Femur (tissue), 1 donor: Measurements from ENCODE around the gene RIIAD1.
"Not testable (repeated sequence)": the region's sequence is repeated elsewhere in the genome, so short reads cannot be mapped to it uniquely, and the experiment has no call there.

Source experiments
- DNase-seq: peaks from one replicate; pipeline ENCODE4 v3.0.0-alpha.2; 2017

RIIAD1 gene, protein sequence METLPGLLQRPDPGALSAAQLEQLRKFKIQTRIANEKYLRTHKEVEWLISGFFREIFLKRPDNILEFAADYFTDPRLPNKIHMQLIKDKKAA

DNA sequence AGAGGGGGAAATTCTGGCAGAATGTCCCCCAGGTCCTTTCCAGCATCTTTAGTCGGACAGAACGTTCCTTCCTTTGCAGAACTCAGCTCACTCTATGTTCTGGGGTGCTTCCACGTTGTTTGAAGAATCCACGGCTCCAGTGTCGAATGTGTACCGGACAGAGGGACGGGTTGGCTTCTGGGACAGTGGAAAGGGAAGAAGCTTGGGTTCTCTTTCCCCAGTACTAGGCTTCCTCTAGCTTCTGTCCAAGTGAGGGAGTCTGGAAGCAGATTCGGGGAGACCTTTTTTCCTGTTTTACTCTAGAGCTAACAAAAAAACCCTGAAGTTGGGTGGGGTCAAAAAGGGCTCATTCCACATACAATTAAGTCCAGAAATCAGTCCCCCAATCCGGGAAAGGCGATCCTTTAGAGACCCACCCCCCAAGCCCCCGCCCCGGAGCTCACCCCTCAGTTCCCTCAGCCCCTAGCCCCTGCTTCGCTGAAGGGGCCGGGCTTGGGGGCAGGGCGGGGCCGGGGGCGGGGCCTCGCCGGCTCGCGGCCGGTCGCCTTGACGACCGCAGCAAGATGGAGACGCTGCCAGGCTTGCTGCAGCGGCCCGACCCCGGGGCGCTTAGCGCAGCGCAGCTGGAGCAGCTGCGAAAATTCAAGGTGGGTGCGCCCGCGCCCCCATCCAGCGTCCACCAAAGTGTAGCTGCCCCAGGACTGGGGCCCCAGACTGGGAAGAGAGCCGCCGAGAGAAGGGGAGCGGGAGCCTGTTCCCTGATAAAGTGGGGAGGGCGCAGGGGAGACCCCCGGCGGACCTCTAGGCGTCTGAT, at the start of gene RIIAD1:
Gene RIIAD1, plus strand, starts transcription at position 549 of the 814 bp plus-strand sequence. Its CDS starts 15 bp downstream, at position 564.
- DNase-seq: peak; percentile 57

DNA sequence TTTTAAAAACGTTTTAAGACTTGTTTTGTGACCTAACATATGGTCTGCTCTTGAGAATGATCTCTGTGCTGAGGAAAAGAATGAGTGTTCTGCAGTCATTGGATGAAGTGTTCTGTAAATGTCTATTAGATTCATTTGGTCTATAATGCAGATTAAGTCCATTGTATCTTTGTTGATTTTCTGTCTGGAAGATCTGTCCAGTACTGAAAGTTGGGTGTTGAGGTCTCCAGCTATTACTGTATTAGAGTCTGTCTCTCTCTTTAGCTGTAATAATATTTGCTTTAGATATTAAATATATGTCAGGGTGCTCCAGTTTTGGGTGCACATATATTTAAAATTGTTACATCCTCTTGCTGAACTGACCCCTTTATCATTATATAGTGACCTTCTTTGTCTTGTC, 47.9 kb upstream of the RIIAD1 start:
- DNase-seq: no peak

- no peak for DNase-seq
Observed at GRCh38 chr1:151680391-151680790, 40.9 kb upstream of the RIIAD1 start.

DNA sequence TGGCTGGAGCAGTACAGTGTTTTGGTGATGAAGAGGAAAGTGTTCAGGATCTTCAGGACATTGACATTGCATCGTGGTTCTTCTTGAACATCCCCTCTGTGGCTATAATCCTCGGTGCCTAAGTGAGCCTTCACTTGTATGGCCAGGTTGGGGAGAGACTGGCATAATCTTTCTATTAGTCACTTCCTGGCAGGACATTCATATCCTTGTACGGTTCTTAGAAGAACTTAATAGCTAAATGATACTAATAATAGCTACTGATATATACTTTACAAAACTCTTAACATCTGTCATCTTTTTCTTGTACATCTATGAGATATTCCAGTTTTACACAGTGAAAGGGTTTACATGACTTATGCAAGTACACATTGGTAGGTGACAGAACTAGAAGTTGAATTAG, 40.5 kb upstream of the RIIAD1 start:
- no peak for DNase-seq

DNA sequence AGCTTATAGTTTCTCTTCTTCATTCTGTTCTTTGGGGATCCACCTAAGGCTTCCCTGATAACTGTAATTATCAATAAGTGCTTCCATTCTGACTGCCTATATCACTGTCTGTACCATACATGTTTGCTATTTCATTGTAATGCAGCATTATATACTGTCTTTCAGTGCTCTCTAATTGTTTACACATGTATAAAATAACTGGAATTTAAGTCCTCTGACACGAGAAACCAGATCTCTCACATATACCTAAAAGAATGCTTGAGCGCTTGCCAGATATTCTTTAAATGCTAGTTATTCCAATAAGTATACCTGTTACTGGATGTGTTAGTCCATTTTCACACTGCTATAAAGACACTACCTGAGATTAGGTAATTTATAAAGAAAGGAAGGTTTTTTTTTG, 39.4 kb upstream of the RIIAD1 start:
- no peak for DNase-seq

GRCh38 chr1:151682901-151683300, 38.4 kb upstream of the RIIAD1 start:
- not testable (repeated sequence) for DNase-seq

DNA sequence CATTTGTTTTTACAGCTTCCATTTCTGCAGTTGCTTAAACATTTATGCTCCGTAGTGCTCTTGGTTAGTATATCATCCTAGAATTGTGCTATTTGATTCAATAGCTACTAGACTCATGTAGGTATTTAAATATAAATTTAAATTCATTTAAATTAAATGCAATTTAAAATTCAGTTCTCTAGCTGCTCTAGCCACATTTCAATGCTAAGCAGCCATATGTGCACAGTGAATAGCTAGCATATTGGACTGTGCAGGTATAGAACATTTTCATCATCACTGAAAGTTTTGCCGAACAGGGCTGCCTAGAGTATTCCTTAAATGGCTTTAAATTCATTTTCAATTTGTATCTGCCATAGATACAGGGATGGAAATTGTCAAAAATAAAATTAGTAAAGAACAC, 37.2 kb upstream of the RIIAD1 start:
- no peak for DNase-seq

DNA sequence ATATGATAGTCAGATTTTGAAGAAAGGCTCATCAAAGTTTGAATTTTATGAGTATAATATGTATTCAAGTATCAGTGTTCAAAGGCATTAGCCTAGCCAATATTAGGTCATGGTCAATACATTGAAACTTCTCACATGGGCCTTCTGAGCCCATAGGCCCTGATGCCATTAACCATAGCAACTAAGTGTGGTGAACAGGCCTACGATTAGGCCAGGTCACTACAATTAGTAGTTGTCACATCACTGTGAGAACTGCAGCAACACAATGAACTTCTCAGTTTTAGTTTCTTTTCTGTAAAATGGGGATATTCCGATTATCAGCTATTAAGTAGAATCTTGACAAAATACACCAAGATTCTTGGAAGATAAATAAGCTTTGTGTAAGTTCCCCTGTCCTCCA, 34.8 kb upstream of the RIIAD1 start:
- no peak for DNase-seq

- no peak for DNase-seq
Observed at GRCh38 chr1:151689494-151689893, 31.8 kb upstream of the RIIAD1 start.

DNA sequence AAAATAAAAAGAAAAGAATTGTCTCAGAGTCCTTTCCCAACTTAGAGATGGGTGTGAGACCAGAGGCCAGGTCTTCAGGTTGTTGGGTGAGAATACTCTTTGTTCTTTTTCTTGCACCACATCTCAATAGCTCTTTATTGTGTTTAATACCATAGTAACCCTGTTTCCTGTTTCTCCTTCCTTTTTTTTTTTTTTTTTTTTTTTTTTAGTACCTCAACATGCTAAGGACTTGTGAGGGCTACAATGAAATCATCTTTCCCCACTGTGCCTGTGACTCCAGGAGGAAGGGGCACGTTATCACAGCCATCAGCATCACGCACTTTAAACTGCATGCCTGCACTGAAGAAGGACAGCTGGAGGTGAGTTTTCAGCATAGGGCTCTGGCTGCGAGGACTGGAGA, 29.1 kb upstream of the RIIAD1 start:
- DNase-seq: no peak

GRCh38 chr1:151693057-151693651, 28.2 kb upstream of the RIIAD1 start:
- no peak for DNase-seq

GRCh38 chr1:151701515-151701914, 19.8 kb upstream of the RIIAD1 start:
- DNase-seq: no peak

DNA sequence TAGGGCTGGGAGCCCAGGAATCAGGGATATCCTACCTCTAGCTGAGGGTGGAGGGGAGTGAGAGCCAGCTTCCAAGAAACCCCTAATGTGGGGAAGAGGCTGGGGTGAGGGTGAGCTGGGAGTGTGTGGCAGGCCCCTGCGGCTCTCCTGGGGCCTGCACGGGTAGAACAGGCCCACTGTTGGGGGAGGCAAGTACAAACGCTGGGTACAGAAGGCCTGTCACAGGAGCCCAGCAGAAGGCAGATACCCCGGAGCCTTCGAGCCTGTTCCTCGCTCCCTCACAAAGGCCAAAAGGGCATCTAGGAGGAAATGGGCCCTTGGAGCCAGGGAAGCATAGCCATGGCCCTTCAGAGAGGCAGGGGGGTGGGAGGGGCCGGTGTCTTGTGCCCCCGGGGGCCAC, 18.4 kb upstream of the RIIAD1 start:
- DNase-seq: no peak

GRCh38 chr1:151703813-151704212, 17.5 kb upstream of the RIIAD1 start:
- no peak for DNase-seq

DNA sequence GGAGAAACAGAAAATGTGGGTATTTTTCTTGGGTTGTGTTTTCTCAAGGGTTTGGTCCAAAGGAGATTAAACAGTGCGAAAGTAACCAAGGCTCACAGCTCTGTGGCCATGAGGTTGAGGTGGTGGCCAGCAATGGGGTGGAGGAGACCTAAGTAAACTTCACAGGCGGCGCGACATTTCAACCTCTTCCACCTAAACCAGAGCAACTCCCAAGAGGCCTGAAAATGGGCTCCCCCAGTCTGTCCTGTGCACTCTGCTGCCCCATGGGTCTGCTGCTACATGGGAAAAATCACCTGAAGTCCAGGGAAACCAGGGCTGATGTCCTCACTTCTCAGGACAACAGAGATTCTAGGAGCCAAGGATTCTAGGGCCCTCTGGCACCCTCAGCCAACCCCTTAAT, 17.1 kb upstream of the RIIAD1 start:
- DNase-seq: no peak

DNA sequence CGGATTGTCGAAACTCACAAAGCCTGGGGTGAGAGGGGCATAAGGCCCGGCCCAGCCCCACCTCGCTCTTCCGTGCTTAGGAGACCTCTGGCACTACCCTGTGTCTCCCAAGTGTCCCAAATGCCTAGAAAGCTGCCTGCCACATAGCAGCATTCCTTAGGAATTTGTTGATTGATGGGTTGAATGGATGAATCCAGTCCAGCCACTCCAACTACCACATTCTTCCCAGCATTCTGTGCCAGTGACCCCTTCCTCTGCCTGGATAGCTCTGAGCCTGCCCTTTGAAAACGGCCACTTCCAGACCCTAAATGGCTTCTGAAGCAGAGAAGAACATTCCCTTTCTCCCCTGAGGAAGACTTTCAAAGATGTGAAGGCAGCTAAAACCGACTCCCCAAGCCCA, 16.2 kb upstream of the RIIAD1 start:
- DNase-seq: no peak

GRCh38 chr1:151705753-151706463, 15.4 kb upstream of the RIIAD1 start:
- DNase-seq: no peak

DNA sequence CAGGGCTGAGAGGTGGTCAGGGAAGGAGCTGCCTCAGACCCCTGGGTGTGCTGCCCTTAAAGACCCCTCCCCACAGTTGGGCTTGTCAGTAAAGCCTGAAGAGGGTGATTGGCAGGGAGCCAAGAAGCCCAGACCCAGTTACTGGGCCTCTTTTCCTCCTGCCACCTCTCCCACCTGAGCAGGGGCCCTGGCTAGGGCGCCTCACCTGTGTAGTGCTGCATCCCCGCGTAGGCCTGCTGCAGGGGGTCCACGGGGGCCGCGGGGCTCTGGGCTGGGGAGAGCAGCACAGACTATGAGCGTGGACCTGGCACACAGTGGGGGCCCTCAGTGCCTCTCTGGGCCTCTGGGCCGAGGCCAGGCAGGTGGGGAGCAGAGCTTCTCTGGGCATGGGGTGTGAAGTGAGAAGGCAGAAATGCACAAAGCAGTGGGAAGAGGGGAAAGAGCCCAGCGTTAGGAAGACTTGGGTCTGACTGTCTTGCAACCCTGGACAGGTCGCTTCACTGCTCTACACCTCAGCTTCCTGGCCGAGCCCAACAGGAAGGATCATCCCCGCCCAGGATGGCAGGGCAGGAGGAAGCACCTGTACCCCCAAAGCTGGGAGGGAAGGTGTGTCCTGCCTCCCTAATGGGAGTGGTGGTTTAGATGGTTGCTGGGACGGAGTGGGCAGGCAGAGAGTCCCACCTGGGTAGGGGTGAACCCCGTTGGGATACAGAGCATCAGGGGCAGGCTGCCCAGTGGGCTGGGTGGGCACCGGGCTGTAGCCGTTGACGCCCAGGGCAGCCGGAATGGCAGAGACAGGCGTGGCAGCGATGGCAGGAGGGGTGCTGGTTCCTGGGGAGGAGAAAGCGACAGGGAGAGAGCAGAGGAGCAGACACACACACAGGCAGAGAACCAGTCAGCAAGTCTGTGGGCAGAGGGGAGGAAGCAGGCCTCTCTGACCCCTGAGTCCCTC, 14.6 kb upstream of the RIIAD1 start:
- no peak for DNase-seq

DNA sequence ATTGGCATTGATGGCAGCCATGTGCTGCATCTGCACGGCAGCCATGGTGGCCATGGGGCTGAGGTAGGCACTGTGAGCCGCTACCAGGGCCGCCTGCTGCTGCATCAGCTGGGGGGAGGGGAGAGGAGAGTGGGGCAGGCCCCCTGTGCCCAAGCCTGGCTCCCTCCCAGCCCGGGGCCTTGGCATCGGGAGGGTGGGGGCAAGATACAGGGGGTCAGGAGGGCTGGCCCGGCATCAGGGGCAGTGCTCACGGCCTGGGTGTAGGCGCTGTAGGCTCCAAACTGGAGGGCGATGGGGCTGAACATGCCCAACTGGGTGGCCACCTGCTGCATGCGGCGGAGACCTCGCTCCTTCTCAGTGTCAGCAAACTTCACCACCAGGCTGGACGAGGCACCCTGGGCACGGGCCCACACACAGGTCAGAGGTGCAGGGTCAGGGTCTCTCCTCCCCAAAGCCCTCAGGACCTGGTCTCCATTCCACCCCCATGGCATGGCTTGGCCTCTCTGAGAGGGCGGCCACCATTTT, 13.7 kb upstream of the RIIAD1 start:
- DNase-seq: no peak

DNA sequence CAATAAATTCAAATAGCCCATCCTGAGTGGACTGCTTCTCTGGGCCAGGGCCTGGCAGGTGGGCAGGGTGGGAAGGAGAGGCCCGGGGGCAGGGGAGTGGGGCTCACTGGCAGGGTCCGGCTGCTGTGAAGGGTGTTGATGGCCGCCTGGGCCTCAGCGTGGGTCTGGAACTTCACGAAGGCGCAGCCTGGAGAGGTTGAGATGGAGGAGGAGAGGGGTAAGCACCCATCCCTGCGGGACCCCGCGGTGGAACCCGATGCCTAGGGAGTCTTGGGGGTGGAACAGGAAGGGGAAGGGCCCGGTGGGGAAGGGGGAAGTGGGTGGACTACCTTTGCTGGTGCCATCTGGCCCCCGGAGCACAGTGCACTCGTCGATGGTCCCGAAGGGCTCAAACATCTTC, 12.4 kb upstream of the RIIAD1 start:
- DNase-seq: no peak

- DNase-seq: no peak
Observed at GRCh38 chr1:151710187-151710840, 11.0 kb upstream of the RIIAD1 start.
